ENCODE data around the gene KCNK17.
A peak's percentile ranks its signal among the peaks of the same experiment; 100 is the strongest.

Gene KCNK17

DNA sequence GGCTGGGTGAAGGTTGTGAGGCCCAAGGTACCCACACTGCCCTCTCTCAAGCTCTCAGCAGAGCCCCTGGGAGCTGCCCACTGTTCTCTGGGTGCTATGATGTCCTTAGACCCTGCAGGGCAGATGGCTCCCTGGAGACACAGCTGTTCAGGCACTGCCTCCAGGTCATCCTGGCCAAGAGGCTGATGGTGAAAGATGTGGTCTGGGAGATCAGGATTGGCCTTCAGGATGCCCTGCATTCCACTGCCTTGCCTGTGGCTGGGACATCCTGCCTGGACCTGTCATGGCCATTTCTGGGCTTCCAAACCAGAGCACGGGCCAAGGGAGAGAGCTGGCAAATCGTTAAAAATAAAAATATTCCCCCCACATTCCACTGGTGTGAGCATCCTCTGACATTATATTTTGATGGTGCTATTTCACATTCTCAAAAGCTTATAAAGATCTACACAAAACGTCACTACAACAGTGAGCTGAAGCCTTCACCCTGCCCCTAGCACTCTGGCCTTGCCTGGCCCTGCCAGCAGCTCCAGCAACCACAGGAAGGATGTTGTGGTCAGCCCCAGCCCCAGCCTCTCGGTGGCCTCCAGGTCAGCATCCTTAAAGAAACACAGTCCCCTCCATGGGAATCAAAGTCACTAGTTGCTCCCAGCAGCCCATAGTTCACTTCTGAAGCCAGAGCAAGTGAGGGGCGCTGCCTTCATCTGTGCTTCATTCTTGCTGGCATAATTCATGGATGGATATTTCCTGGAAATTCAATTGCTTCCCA is 21.7 kb upstream of the KCNK17 start:
- DNase-seq = no peak

- DNase-seq = no peak
Measured at GRCh38 chr6:39333644-39334438, 19.6 kb upstream of the KCNK17 start.

DNA sequence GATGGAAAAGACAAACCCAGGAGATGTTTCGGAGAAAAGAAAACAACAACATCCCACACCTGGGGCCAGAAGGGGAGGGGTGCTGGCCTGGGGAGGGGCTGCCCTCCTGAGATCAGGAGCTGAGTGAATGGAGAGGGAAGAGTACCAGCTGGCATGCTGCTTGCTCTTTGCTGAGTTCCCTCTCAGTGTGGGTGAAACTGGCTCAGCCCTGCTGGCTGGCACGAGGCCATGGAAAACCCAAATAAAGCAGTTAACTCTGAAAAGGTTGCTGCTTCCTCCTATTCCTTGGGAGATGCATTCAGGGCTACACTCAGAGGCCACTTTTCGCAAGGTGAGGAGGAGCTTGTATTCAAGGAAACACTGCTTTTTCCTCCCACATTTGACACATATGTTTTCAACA is 16.3 kb upstream of the KCNK17 start:
- no peak for DNase-seq

DNA sequence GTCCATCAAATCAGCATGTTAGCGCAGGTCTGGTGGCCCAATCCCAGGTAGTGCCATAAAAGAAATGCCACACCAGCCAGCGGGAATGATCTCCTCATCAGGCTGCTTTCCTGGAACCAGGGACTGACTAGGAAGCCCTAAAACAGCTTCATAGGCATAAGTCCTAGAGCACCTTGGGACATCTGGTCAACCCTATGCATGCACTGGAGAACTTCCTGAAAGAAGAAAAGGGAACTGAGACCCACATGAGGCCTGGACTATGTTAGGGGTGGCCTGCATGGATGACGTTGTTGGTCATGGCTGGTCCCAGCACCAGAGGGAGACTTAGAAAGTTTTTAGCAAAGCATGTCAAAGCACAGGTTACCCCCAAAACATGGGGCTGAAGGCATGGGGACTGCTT is 15.8 kb upstream of the KCNK17 start:
- no peak for DNase-seq

GRCh38 chr6:39328066-39328465 is 13.8 kb upstream of the KCNK17 start:
- DNase-seq = no peak

GRCh38 chr6:39327507-39327906 is 13.3 kb upstream of the KCNK17 start:
- DNase-seq = no peak

DNA sequence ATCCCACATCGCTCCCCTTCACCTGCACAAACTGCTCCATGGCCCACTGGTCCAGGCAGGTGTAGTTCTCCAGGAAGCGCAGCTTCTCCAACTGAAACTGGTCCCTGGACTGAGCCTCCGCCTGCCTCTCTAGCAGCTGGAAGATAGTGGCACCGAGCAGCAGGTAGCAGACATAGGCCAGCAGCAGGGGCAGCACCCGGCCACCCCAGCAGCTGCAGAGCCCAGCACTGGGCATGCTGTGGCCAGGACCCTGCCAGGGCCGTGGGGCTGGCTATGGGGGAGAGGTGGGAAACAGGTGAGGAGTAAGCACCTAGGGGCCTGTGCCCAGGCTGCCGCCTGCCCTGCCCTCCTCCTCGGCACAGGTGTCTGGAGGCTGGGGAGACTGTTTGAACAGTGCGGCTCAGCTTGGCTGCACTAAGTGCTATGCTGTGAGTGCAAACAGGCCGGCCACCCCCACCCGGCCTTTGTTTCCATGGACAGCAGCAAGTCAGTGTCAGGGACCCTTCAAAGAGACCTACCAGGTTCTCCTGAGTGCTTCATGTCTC is 8.2 kb upstream of the KCNK17 start, which contains the start of gene KCNK16:
Gene KCNK16 (minus strand): TSS at position 397 of the 545 bp plus-strand sequence. CDS start 162 bp downstream, at position 235.
- no peak for DNase-seq

DNA sequence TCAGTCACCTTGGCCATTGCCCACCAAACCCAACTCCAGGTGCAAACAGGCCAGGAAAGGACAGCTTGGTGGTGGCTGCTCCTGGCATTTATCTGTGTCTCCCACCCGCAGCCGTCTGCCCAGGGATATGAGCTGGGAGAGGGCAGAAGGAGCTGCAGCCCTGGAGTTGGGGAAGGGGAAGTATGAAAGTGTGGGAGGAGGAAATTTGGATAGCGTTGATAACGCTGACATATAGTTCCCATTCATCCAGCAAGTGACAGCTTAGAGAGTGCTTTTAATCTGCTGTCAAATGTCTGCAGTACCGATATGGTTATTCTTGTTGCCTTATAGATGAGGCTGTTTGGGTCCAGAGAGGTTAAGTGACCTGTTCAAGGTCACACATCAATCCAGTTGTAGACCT is 7.5 kb upstream of the KCNK17 start:
- DNase-seq = no peak

DNA sequence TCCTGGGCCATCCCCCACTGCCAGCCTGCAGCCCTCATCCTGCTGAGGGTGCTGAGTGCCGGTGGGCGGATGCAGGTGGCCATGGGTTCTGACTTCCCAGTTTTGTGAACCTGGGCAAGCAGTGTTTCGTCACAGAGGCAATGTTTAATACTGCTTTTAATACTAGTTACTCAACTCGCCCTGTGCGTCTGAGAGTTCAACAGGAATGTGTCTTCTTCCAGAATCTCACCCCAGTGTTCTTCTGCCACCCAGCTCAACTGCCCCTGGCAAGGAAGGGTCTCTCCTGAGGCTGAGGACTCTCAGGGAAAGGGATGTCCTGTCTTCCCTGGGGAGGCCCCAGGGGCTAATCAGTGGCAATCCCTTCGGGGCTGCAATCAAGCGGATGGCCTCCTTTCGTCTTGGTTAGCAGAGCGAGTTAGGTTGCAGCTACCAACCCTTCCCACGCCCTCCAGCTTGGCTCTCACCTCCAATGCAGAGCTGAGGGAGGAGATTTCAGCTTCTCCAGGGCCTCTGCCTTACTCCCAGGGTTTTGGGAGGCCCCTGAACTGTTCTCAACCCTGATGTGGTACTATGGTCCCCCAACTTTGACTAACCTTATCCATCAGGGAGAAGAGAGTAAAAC is 6.3 kb upstream of the KCNK17 start:
- DNase-seq = no peak

DNA sequence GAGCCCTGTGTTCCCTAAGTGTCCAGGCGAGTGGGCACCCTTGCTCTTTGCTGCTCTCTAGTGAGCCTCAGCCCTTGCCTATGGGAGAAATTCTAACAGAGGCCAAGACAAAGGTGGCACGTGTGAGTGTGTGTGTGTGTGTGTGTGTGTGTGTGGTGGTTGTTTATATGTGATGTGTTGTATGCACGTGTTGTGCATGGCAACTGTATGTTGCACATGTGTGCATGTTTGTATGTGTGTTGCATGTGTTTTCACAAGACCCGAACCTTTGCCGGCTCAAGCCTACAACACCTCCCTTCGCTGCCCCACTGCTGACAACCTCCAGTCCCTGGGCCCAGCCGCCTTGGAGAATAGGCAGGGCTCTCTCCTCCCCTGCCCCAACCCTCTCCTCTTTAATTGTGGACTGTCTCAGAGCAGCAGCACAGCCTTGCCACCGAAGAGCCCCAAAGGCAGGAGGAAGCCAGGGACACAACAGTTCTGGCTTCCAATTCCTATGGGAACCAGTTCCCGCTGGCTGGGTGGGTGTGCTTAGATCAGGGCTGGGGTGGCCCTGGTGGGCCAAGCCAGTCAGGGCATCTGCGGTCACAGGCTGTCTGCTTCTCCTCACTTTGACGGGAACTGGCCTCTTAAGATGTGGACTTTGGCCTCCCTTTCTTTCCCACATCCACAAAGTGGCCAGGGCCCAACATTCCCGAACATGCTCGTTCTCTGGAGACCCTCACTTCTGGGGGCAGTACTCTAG is 5.6 kb upstream of the KCNK17 start:
- DNase-seq = no peak

DNA sequence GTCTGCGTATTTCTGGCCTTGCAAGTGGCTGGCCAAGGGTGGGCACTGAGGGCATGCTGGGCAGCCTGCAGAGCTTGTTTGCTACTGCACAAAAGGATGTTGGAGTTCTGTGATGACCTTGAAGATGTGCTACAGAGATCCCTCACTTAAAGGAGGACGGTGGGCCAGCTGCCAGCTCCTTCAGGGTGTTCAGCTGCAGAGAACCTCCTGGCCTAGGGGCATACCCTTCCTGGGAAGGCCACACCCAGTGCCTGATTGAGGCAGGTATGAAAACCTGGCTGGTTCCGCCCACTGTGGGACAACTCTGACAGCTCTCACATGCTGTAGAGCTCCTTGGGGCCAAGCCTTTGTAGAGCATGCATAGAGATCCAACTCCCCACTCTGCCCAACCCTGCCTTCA is 3.0 kb upstream of the KCNK17 start:
- no peak for DNase-seq

- no peak for DNase-seq
Measured at GRCh38 chr6:39313526-39314272, 520 bp downstream of the KCNK17 start.

DNA sequence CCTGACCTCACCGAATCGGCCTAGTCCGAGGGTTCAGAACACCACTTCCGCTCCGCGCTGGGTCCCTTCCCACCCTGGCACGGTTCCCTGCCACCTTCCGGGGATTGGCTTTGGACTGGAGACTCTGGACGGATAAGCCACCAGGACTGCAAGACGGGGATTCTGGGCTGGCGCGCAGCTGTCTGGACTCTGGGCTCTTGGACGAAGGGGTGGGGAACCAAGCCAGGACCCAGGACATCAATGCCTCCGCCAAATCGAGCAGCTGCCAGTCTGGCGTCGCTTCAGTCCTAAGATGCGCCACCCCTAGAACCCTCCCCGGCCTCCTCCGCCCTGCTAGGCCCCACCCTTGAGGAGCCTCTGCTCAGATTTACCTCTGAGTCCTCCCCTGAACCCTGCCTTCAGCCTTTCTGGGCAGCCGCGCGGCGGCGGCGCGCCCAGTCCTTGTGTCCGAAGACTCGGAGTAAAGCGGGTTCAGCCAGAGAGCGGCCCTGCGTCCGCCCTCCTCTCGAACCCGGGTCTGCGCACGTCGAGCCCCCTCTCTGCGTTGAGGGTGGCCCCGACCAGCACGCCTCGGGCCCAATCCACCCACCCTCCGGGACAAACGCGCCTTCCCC is 1.2 kb downstream of the KCNK17 start:
- no peak for DNase-seq

GRCh38 chr6:39310542-39310941 is 3.7 kb downstream of the KCNK17 start:
- DNase-seq = no peak

DNA sequence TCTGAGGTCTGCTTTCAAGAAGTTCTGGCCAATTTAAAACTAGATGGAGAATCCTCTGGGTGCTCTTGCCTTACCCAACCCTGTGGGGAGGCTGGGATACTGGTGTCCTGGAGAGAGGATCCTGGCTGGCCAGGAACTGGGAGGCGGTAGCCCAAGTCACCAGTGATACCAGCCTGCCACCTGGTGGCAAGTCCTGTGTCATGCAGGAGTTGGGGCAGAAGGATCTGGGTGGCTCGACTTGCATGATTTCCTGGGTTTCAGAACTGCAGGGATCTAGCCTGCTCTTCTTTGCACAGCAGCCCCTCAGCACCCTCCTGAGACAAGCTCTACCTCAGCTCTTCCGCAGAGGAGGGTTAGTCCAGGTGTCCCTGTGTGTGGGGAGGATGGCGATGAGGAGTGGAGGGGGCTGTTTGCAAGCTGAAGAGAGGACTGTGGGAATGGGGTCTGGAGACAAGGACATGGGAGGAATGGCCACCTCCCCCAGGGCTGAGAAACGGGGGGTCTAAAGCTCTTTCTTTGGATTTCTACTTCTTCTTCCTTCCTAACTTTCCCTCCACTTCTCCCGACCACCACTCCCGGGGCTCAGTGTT is 4.2 kb downstream of the KCNK17 start:
- DNase-seq = peak; percentile 81

DNA sequence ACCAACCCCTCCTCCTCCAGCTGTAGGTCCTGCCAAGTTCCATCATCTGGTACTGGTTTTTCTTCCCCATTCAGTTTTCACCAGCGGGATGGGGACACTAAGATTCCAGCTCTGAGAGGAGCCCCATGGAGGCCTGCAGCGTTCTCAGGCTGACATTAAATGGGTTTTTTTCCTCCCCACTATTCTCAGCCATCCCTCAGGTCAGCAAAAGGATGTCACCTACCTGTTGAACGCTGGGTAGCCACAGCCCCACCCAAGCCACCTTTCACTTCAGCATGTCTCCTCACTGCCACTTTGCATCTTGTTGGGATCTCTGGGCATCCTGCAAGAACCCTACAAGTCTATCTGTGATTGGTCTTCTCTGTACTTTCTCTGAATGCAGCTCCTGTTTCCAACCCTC is 6.8 kb downstream of the KCNK17 start:
- no peak for DNase-seq

DNA sequence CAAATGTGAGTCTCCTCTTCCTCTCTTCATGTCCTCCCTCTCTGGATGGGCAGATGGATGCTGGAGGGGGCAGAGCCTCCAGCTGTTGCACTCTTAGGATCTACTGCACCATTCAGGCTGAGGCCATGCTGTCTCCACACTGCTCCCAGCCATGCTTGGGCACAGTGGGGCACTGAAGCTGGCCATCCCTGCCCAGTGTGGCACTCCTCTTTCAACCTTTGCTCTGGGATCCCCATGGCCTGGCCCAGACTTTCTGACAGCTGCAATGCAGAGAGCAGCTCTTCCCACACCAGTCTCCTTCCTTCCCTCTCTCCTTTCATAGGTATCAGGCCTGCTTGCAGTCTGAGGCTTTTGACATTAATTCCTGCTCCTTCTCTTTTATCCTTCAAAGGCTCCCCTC is 9.3 kb downstream of the KCNK17 start:
- no peak for DNase-seq

DNA sequence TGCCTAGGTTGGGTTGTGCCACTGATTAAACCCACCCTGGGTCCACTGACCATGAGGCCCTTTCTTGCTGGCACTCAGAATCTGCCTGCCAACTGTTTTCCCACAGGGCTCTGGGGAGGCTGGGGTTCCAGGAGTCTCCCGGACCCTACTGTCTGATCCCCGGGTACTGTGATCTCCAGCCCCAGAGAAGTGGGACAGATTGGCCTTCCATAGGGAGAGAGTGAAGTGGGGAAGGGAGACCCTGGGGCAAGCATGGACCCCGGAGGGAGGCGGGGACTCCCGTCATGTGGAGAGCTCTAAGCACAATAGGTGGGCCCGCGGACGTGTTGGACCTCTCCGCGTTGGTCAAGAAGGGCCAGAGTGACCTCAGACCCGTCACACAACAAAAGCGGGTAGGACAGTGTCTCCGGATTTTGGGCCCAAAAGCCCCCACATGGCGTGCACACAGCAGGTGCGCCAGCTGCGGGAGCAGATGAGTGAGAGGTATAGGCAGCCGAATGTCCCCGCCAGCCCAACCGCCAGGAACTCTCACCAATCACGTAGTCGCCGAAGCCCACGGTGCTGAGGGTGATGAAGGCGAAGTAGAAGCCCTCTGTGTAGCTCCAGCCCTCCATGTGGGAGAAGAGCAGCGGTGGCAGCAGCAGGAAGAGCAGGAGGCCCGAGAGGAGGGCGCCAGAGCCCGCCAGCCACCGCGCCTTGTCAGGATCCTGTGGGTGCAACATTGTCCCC is 10.6 kb downstream of the KCNK17 start:
- DNase-seq = no peak

DNA sequence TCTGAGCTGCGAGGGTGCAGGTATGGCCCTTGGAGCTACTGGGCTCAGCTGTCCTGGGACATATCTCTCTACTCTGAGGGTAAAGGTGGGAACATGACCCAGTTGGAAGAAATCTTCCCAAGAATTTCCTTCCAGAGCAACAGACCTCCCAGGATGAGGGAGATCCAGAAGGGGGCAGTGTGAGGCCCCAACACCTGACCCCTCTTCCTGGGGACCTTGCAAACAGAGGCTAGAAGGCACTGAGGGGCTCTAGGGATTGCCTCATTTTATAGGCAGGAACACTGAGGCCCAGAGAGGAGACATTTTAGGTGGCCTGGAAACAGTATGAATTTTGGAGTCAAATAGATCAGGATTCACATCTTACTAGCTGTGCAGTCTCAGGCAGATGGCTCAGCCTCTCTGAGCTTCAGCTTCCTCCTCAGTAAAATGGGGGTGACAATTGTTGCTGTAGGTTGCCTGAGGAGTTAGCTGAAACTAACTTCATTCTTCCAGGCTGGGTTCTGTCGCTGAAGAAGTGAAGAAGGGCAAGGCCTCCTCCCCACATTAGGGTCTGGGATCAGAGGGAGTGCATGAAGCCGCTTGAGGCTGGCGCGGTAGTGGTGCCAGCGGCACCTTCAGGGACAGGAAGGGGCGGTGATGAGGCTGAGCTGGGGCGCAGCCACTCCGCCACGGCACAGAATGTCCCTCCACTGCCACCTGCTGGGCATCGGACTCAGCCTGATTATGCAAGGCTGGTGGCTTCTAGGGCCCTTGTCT is 11.4 kb downstream of the KCNK17 start:
- DNase-seq = peak; percentile 96

GRCh38 chr6:39302011-39302410 is 12.2 kb downstream of the KCNK17 start:
- no peak for DNase-seq

Data from activated CD8-positive, alpha-beta memory T cell treated with anti-CD3 and anti-CD28 coated beads for 24 hours (primary cell).